HepG2 (cell line): ENCODE results near the gene SEMA4C.

Source experiments
- CTCF ChIP-seq: sonication (generic); formaldehyde crosslinking; IDR thresholded peaks from 2 replicates; pipeline ENCODE4 v1.5.0; 2020; ENCODE audit warnings: mild to moderate bottlenecking, missing genetic modification reagents, moderate library complexity
- NFRKB ChIP-seq: fragments of 450-650 bp; IDR thresholded peaks from 2 replicates; pipeline ENCODE4 v1.6.1; 2017
- PRMT3 ChIP-seq: sonication (generic); formaldehyde crosslinking; IDR thresholded peaks from 2 replicates; pipeline ENCODE4 v1.8.1; 2022; ENCODE audit warnings: low read depth, mild to moderate bottlenecking, moderate library complexity, missing genetic modification reagents, borderline replicate concordance

DNA sequence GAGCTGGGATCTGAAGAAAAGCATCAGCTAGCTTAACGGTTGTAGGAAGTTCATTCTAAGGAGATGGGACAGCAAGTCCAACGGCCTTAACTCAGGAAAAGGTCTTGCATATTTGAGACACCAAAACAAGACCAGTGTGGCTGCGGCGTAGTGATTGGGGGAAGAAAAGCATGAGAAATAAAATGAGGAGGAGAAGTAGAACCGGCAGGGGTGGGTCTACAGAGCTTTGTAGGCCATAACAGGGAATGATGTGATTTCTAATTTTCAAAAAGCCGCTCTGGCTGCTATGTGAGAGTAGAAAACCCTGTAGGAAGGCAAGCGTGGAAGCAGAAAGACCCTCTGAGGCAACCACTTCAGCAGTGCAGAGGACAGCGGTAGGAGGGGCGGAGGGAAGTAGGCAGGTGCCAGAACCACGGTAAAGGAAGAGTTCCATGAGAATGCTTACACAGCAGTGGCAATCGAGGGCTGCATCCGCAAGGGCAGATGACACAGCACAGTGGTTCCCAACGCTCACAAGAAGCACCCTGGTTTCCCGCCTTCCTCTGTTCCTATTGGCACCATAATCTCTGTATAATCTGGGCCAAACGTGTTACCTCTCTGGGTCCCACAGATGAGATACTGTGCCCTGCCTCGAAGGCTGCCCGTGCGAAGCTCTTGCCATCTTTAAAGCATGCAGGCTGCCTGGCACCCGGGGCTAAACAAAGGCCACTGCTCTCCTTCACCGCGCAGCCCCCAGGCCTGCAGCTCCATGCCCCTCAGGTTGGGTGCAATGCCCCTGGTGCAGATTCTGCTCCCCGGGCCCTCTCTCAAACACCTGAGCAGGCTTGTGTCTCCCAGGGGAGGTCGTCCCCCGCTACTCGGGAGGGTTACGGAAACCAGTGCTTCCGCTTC, 12.9 kb downstream of the SEMA4C start:
- no peak for TF ChIP-seq PRMT3
- no peak for TF ChIP-seq NFRKB
- no peak for TF ChIP-seq CTCF (CRISPR knock-in tag)
